MM.1S (cell line): Measurements from ENCODE around the gene CLNK.
A peak's percentile ranks its signal among the peaks of the same experiment; 100 is the strongest.

Experiments used
- DNase-seq: peaks from one replicate; pipeline ENCODE4 v3.0.0-alpha.2; 2015
- H2AFZ ChIP-seq: fragments of 300-600 bp; sonication (generic); 2 replicates; pipeline ENCODE4 v1.6.0; 2016; ENCODE audit warnings: antibody characterized with exemption, low read length
- H3F3A ChIP-seq: fragments of 300-600 bp; sonication (generic); 2 replicates; pipeline ENCODE4 v1.6.1; 2016; ENCODE audit warnings: mild to moderate bottlenecking, antibody characterized with exemption, low read length, moderate library complexity, mixed read lengths; ENCODE audit not compliant: insufficient read depth
- H3K27ac ChIP-seq: fragments of 300-600 bp; sonication (generic); 2 replicates; pipeline ENCODE4 v1.5.1; 2016; ENCODE audit warnings: mild to moderate bottlenecking, low read length
- H3K27me3 ChIP-seq: fragments of 300-600 bp; sonication (generic); replicated peaks from 2 replicates; pipeline ENCODE4 v1.6.0; 2016; ENCODE audit warnings: low read length; ENCODE audit not compliant: insufficient read depth
- H3K36me3 ChIP-seq: fragments of 300-600 bp; sonication (generic); replicated peaks from 2 replicates; pipeline ENCODE4 v1.6.1; 2016; ENCODE audit warnings: mild to moderate bottlenecking, low read length, mixed read lengths; ENCODE audit not compliant: insufficient read depth
- H3K4me1 ChIP-seq: fragments of 300-600 bp; sonication (generic); 2 replicates; pipeline ENCODE4 v1.6.1; 2016; ENCODE audit warnings: low read length, mixed read lengths
- H3K4me2 ChIP-seq: fragments of 300-600 bp; sonication (generic); 2 replicates; pipeline ENCODE4 v1.6.0; 2016; ENCODE audit warnings: low read depth, low read length
- H3K4me3 ChIP-seq: fragments of 300-600 bp; sonication (generic); 2 replicates; pipeline ENCODE4 v1.5.1; 2016; ENCODE audit warnings: low read length, mixed read lengths
- H3K79me2 ChIP-seq: fragments of 300-600 bp; sonication (generic); 2 replicates; pipeline ENCODE4 v1.6.1; 2016; ENCODE audit warnings: mixed run types, low read length, mixed read lengths
- H3K9ac ChIP-seq: fragments of 300-600 bp; sonication (generic); 2 replicates; pipeline ENCODE4 v1.6.1; 2016; ENCODE audit warnings: low read length, mixed read lengths
- H3K9me2 ChIP-seq: fragments of 300-600 bp; sonication (generic); replicated peaks from 2 replicates; pipeline ENCODE4 v1.6.1; 2016; ENCODE audit warnings: mild to moderate bottlenecking, low read length, mixed read lengths; ENCODE audit not compliant: insufficient read depth
- H3K9me3 ChIP-seq: fragments of 300-600 bp; sonication (generic); replicated peaks from 2 replicates; pipeline ENCODE4 v1.6.1; 2016; ENCODE audit warnings: mild to moderate bottlenecking, low read length, mixed read lengths; ENCODE audit not compliant: insufficient read depth
- H4K20me1 ChIP-seq: fragments of 300-600 bp; sonication (generic); 2 replicates; pipeline ENCODE4 v1.6.1; 2016; ENCODE audit warnings: mild to moderate bottlenecking, low read length, moderate library complexity, mixed read lengths; ENCODE audit not compliant: insufficient read depth
- EZH2 ChIP-seq: fragments of 300-600 bp; sonication (generic); optimal IDR thresholded peaks from 2 replicates; pipeline ENCODE3; 2017; ENCODE audit warnings: low read depth, mild to moderate bottlenecking, antibody characterized with exemption, low read length, mixed read lengths
- EZH2phosphoT487 ChIP-seq: fragments of 300-600 bp; sonication (generic); IDR thresholded peaks from 2 replicates; pipeline ENCODE4 v1.6.1; 2018; ENCODE audit warnings: antibody characterized with exemption, low read length
- TF ChIP-seq, protein P1 (sequence below): fragments of 300-600 bp; sonication (generic); IDR thresholded peaks from 2 replicates; pipeline ENCODE4 v1.5.1; 2016; ENCODE audit warnings: antibody characterized with exemption, low read length, mixed read lengths

CLNK gene

DNA sequence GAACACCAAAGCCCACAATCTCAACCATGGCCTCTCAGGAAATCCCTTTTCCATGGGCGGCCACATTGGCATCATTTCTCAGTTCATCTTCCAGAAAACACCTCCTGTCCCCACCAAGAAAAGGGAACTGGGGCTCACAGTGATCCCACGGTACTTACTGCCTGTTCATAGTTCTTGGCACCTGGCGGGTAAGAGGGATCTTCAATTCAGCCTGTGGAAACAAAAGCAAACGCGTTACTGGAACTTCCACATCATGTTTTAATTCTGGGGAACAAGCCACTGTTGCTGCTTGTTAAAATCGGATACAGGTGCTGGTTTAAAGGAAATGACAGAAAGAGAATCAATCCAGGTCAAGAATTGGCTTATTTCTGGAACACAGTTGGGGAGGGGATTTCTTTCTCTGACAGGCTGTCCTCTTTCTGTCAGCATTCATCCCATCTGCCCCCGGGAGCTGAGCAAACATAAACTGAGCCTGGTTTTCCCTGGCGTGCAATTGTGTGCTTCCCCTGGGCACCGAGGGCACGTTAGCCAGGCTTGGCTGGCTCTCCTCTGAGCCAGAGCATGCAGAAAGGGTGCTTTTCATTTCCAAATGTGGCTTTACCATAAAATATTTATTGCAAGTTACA lies 16.8 kb downstream of the CLNK start:
- Histone ChIP-seq H3K4me3 (no peak overlapping the region), H3K27ac (no peak overlapping the region), H3F3A (peaks cover 13% of the 10 kb centered on the region), H2AFZ (no peak overlapping the region), H3K4me2 (no peak overlapping the region), H3K4me1 (peaks cover 35% of the 10 kb centered on the region), H3K9ac (no peak overlapping the region), H3K9me3 (no peaks in the 10 kb centered on the region), H3K36me3 (no peaks in the 10 kb centered on the region), H3K79me2 (no peaks in the 10 kb centered on the region), H3K9me2 (no peaks in the 10 kb centered on the region), H4K20me1 (no peaks in the 10 kb centered on the region), H3K27me3 (no peaks in the 10 kb centered on the region)
- TF ChIP-seq, protein P1, sequence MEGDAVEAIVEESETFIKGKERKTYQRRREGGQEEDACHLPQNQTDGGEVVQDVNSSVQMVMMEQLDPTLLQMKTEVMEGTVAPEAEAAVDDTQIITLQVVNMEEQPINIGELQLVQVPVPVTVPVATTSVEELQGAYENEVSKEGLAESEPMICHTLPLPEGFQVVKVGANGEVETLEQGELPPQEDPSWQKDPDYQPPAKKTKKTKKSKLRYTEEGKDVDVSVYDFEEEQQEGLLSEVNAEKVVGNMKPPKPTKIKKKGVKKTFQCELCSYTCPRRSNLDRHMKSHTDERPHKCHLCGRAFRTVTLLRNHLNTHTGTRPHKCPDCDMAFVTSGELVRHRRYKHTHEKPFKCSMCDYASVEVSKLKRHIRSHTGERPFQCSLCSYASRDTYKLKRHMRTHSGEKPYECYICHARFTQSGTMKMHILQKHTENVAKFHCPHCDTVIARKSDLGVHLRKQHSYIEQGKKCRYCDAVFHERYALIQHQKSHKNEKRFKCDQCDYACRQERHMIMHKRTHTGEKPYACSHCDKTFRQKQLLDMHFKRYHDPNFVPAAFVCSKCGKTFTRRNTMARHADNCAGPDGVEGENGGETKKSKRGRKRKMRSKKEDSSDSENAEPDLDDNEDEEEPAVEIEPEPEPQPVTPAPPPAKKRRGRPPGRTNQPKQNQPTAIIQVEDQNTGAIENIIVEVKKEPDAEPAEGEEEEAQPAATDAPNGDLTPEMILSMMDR = no peak
- TF ChIP-seq EZH2phosphoT487 = no peak
- no peak for TF ChIP-seq EZH2
- no peak for DNase-seq

- H3K36me3 ChIP-seq = no peaks in the 10 kb centered on the region
- peaks cover 23% of the 10 kb centered on the region for H3K4me1 ChIP-seq
- H3K27me3 ChIP-seq = no peaks in the 10 kb centered on the region
- H3K27ac ChIP-seq = no peak overlapping the region
- TF ChIP-seq EZH2 (no peak), EZH2phosphoT487 (no peak)
- TF ChIP-seq, protein P1 = no peak
- H3K79me2 ChIP-seq = no peaks in the 10 kb centered on the region
- 0 out of 2 replicates have a peak overlapping the region, but pooled peaks have one; percentile 10 for H3K4me2 ChIP-seq
- H3K9me2 ChIP-seq = no peaks in the 10 kb centered on the region
- H3K4me3 ChIP-seq = no peak overlapping the region
- no peaks in the 10 kb centered on the region for H3K9me3 ChIP-seq
- peaks cover 7% of the 10 kb centered on the region for H3F3A ChIP-seq
- no peak overlapping the region for H3K9ac ChIP-seq
- H4K20me1 ChIP-seq = no peaks in the 10 kb centered on the region
- no peak overlapping the region for H2AFZ ChIP-seq
- DNase-seq = no peak
Measured at GRCh38 chr4:10666616-10667015, 18.0 kb downstream of the CLNK start.

GRCh38 chr4:10664408-10664807 lies 20.2 kb downstream of the CLNK start:
- Histone ChIP-seq H3F3A (no peaks in the 10 kb centered on the region), H3K79me2 (no peaks in the 10 kb centered on the region), H3K4me2 (no peak overlapping the region), H4K20me1 (no peaks in the 10 kb centered on the region), H3K9me3 (no peaks in the 10 kb centered on the region), H3K4me3 (no peak overlapping the region), H3K4me1 (peaks cover 13% of the 10 kb centered on the region), H3K9ac (no peak overlapping the region), H3K27ac (no peak overlapping the region), H3K36me3 (no peaks in the 10 kb centered on the region), H3K27me3 (no peaks in the 10 kb centered on the region), H3K9me2 (no peaks in the 10 kb centered on the region), H2AFZ (no peak overlapping the region)
- no peak for DNase-seq
- no peak for TF ChIP-seq EZH2phosphoT487
- no peak for TF ChIP-seq EZH2
- TF ChIP-seq, protein P1 = no peak
